DMS153 treated with DMSO at 0.1 percent for 48 hours (cell line): ENCODE measurements around the gene STEAP3.
A peak's percentile ranks its signal among the peaks of the same experiment; 100 is the strongest.

Experiments
- DNase-seq: peaks from one replicate; lab custom pipeline; 2025; ENCODE audit not compliant: unreplicated experiment; lab: John Stamatoyannopoulos, UW

The STEAP3 gene

DNA sequence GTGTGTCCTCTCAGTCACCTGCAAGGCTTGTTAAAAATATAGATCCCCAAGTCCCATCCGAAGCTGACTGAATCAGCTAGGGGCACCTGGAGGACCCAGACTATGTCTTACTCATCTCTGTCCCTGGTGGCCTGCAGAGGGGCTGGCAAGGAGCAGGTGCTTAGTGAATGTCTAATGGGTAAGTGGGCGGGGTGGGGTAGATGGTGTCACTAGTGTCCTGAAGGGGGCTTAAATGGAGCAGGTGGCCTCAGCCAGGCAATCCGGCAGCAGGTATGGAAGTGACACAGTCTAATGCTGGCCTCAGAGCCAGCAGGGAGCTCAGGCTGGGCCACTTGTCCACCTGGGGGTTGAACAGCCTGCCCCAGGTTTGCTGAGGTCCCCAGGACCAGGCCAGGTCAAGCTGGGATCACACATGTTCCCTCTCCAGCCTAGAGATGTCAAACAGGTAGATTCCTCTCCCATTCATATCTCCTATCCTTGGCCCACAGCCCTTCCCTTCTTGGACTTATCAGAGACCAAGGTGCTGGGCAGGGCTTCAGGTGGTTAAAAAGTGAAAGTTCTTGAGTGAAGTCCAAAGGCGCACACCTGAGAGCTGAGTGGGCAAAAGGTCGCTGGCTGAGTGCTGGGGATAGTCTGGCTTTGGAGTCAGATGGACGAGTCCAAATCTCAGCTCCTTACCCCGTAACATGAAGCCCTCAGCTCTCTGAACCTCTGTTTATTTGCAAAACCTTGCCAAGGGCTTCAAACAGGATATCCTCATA, 1.7 kb downstream of the STEAP3 start:
- DNase-seq: no peak

DNA sequence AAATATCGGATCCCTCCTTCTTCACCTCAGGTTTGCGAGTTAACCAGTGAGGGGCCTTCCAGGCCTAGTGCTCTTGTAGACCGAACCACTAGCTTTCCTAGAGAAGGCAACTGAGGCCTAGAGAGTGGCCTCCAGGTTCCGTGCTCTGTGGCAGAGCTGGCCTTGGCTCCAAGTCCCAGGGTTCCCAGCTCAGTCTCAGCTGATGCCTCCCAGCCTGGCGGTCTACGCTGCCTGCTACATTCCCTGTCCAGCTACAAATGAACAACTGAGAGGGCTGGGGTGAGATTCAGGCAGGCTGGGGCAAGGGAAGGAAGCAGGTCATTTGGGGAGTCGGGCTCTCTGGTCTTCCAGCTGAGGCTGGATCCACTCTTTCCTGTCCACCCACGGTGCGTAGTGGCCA, 2.3 kb downstream of the STEAP3 start:
- DNase-seq: no peak

DNA sequence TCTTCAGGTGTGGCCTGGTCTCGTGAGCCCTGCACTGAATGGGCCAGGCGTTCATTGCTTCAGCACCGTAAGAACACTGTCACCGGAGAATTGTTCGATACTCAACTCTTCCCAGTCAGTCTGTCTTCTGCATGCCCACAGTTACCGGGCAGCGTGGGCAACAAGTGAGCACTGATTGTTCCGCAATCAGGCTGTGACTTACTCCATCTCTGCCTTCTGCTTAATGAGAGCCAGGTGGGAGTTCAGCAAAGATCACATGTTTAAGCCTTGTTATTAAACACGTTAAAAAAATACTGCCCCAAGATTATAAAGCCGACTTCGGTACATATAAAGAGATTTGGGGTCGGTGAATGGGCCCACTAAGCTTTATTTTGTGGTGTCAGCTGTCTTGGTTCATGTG, 3.7 kb downstream of the STEAP3 start:
- no peak for DNase-seq

DNA sequence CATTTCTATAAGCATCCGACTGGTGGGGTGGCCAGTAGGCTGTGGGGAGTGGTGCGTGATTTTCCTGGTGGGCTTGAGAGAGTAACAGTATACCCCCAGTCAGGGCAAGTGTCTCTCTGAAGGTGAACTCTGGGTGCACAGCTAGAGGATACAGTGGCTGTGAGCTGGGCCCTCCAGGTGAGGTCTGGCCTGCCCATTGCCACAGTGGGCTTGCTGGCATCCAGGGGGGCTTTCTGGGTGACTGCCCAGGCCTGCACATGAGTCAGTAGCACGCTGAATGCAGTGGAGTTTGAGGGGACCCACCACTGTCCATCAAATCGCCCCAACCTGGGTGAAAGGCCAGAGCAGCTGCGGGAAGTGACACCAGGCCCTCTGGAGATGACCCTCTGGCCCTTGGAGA, 4.5 kb downstream of the STEAP3 start:
- no peak for DNase-seq

DNA sequence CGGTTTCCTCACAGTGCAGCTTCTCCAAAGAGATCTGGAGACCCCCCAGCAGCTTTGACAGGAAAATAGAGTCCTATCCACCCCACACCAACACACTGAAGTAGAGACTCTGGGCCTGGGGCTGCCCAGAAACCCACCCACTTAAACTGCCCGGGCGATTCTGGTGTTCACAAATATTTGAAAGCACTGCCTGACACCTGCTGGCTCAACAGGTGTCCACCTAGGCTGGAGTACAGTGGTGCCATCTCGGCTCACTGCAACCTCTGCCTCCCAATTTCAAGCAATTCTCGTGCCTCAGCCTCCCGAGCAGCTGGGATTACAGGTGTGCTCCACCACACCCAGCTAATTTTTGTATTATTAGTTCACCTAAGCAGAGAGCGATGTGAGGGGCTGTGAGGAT, 5.3 kb downstream of the STEAP3 start:
- no peak for DNase-seq

DNA sequence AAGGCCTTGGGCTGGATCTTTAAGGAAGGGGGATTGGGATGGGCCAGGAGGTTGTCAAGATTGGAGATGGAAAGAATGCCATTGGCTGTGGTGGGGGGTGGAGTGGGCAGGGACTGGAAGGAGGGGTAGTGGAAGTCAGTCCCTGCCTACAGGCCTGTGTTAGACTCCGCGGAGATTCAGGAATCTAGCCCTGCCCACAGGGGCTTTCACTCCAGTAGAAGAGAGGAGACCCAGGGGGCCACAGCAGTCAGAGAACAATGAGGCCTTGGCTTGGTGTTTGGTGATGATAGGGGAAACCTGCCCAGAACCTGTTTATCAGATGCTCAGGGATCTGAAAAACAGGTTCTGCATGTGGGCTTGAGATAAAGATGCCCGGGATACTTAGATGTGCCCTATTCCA, 6.1 kb downstream of the STEAP3 start:
- no peak for DNase-seq

DNA sequence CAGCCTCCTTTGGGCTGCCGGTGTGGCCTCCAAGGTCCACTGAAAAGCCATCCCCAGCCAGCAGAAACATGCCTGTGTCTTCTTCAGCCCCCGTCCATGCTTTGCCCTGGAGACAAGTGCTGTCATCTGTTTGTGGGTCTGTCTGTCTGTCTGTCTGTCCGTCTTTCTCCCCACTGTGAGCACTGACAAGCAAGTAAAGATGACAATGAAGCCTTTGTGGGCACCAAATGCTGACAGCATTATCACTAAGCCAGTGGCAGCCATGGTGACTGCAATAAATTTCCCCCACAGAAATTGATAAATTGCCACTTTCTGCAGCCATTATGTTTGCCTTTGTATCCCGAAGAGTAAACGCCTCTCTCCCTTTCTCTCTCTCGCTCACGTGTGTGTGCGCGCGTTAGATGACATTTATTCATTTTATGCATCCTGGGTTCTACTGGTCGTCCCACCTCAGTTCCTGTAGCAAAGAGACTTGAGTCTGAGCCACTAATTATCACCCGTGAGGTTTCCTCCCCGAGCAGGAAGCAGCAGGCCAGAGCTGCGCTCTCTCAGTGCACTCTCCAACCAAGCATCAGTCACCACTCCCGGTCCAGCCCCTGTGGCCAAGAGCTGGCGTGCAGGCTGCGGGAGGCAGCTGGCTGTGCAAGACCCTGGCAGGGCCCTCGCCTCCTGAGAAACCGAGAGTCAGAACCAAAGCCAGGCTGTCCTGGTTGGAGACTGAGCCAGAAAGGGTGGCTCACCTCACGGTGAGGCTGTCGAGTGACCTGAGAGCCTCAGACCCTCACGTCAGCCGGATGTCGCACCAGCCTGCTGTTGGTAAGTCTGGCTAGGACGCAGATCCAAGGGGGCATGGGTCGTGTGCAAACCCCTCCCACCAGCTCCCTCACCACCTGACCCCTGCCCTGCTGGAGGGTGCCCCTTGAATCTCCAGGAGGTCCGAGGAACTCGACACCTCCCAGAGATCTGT, 6.9 kb downstream of the STEAP3 start:
- peak; percentile 52 for DNase-seq

DNA sequence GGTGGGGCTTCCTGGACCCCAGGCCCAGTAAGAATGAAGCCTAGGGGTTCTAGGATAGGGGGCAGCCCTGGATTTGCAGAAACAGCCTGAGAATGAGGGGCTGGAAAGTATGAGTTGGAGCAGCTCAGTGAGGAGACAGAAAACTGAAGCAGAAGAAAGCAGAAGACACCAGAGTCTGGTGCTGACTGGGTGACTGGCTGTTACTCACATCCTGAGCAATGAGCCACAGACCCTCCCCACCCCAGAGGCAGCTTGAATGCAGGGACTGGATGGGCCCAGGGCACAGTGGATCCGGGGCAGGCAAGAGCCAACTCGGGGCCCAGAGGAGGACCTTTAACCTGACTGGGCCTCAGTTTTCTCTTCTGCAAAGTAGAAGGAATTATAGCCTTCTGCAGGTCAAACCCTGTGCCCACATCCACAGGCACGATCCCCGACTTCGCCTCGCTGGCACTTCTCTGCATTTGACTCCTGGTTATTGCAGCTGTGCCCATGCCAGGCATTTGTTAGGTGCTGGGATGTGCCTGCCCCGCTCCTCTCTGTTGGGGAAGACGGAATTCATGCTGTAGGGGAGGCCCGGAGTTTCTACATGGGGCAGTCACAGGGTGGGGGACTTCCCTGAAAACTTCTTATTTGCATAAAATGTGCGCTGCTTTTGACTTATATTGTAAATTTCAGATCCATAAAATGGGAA, 8.5 kb downstream of the STEAP3 start:
- no peak for DNase-seq

DNA sequence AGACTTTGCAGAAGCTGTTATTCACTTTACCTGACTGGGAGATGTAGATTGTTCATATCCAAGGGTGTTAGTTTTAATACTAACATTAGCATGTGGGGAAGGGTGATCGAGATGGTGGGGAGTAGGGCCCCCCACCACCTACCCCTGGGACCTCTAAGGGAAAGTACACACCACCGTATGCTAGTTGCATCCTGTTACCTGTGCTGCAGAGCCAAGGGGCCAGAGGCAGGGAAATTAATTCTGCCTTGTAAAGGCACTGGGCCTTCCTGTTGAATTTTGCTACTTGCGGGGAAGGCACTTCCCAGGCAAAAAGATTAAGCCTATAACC, 9.0 kb downstream of the STEAP3 start:
- no peak for DNase-seq

DNA sequence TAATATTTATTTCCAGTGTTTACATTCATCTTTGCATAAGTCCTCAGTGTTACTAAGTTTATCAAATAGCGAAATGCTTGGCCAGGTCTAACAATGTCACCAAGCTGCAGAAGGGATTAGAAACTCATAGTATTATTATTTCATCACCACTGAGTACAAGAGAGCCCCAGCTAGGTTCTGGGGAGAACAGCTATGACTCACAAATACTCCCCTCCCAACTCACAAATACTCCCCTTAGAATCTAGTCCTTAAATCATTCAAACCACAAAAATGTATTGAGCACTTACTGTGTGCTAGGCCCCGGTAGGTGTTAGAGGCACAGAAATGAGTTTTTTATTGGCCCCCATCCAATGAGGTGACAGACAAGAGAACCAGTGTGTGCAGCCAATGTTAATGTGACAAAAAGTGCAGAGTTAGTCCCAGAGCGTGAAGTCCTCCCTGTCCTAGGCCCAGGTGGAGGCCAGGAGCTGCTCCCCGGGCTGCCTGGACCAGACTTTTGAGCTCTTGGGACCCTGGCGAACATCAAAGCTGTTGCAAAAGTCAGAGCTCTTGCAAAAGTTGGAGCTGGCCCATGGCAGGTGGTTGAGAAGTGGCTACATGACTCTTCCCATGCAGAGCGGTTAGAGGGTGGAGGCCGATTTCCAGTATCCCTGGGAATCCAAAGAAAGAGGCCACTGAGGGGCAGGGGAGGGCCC, 9.8 kb downstream of the STEAP3 start:
- no peak for DNase-seq

DNA sequence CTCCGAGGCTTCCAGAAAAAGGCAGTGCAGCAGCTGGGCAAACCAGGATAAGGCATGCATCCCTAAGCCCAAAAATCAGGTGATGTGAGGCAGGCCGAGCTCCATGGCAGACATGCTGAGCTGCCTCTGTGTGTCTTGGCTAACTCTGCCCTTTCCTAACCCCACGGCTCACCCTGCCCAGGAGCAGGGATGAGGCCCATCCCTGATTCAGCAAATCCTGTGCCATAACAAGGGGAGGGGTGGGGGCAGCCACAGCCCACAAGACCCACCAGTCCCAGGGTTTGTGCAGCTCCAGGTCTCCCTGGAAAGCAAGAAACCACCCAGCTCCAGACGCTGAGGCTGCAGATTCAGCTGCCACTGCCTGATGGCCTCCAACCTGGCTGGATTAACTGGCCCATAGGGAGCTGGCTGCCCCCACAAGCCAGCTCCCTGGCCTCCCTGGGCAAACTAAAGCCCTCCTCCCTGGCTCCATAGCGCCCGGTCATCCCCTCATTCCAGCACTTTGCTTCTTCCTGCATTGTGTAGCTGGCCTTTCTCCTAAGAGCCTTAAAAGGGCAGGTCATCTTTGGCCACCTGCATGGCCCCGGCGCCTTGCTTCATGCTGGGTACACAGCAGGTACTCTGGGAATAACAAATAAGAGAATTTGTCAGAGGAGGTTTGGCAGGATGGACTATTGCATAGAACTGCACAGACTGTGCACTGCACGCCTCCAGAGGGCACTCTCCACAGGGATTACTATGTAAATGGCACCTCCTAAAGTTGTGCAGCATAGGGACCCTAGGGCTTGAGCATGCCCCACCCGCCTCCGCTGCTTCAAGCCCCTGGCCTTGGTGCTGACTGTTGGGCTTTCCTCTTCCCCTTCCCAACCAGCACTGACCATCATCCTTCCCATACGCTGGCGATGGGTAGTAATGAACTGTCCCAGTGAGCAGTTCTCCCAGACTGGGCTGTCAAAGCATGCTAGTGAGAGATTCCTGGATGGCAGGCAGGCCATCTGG, 10.7 kb downstream of the STEAP3 start:
- DNase-seq: peak; percentile 26

DNA sequence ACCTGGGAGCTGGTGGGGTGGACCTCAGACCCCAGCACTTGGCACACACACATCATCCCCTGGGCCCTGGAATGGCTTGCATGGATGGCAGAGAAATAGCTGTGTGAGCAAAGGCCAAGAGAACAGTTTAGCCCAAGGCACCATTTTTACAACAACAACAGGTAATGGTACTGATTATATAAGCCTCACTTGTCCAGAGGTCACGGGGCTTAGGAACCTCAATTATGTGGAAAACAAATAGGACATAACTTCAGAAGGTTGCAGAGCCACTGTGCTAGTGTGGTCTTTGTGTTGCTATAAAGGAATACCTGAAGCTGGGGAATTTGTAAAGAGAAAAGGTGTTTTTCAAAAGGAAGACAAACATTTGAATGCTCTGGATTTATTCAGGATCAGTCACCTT, 13.2 kb downstream of the STEAP3 start:
- DNase-seq: no peak

DNA sequence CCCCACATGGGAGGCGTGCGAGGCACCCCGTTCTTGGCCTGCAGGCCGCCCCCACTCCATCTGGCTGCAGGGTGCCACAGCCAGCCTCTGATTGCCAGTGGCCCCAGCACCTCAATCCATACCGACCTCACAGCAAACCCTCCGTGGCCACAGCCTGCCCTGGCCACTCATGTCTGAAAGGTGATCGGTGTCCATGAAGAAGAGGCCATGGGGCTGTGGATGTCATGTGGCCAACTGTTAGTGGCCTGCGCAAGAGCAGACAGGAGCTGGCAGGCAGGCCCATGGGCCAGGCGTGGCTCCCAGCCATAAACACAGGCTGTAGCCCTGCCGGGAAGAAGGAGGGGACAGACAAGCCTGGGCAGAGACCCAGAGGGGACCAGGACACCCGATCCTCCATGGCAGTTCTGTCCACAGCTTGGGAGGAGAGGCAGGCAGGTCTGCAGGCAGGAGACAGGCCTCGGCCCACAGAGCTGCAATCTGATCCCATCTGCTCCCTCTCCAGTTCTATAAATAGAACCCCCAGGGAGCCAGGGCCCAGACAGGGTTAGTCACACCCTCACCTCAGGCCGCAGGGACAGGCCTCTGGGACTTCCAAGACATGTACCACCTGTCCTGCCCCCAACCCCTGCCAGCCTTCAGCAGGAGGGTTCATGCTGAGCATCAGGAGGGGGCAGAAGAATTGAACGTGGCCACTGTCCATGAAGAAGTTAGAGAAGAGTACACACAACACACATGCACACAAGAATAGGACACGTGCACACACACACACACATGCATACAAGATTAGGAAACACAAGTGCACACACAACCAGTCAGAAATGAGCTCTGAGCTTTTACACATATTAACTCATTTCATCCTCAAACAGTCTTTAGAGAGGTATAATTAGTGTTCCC, 16.9 kb downstream of the STEAP3 start:
- peak; percentile 96 for DNase-seq

DNA sequence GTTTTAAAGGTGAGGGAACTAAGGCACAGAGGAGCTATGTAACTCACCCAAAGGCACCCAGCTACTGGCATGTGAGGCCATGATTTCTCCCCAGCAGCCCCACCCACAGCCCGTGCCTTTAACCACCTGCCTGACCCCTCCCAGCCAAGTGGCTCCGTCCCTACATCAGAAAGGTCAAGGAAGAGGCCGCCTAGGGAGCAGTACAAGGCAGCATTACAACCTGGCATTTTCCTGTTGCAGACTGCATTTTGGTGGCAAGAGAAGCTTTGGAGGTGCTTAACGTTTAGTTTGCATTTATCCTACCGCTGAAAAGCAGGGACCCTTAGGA, 17.5 kb downstream of the STEAP3 start:
- no peak for DNase-seq

DNA sequence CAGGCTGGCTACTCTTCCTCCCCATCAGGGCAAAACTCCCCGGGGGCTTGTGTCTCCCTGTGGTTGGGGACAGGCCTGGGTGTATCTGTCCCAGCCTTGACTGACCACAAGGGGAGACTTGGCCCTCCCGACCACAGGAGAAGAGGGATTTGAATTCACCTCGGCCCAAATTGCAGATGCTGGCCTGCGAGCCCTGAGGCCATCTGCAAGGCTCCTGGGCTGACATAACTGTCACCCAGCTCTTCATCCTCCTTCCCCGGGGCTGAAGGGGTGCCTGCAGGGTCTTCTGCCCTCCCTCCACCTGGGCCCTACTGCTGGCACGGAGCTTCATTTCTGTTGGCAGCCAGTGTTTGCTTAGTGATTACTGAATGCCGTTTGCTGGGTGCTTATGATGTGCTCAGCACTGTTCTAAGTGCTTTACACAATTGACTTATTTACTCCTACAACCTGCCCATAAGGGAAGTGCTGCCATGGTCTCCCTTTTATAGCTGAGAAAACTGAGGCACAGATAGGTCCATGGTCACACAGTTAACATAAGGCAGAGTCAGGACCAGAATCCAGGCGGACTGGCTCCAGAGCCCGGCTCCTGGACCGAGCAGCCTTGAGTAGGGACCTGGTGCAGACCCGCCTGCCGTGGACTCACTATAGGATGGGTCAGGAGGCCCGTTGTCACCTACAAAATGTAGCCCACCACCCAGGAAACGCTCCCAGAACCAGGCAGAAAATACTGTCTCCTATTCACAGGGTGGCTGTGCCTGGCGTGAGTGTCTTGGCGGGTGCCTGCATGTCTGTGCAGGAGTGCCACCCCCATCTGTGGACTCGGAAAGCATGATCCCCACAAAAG, 18.9 kb downstream of the STEAP3 start:
- DNase-seq: peak; percentile 89

DNA sequence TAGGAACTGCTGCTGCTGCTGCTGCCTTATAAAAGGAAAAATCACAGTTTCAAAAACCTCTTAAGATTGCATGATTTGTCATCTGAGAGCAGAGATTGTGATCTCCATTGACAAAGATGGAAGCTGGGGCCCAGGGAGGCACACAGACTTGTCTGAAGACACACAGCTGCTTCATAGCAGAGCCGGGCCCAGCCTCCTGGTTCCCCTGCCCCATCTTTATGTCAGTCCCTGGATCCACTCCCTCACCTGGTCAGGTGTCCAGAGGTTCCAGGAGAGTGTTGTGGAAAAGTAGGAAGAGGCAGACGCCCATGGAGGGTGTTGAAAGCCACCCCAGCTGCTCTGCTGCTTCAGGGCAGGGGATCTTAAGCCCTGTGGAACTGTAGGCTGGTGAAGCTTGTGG, 20.0 kb downstream of the STEAP3 start:
- DNase-seq: no peak

DNA sequence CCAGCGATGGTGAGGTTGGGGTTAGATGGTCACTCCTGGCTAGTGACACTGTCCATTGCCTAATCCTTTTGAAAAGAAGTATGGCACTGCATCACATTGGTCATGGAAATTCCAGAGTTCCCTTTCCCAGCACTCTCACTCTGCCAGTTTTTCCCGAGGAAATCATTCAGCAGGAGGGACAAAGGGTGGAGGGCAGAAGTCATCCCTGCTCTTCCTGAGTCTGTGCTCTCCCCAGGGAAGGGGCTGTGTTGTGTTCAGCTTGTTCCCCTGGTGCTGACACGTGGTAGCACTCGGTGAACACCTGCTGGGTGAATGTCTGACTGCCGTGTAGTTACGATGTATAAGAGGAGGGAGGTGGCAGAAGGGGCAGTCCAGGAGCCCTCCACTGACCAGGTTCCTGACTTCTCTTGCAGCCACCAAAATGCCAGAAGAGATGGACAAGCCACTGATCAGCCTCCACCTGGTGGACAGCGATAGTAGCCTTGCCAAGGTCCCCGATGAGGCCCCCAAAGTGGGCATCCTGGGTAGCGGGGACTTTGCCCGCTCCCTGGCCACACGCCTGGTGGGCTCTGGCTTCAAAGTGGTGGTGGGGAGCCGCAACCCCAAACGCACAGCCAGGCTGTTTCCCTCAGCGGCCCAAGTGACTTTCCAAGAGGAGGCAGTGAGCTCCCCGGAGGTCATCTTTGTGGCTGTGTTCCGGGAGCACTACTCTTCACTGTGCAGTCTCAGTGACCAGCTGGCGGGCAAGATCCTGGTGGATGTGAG, 21.6 kb downstream of the STEAP3 start:
- DNase-seq: no peak

DNA sequence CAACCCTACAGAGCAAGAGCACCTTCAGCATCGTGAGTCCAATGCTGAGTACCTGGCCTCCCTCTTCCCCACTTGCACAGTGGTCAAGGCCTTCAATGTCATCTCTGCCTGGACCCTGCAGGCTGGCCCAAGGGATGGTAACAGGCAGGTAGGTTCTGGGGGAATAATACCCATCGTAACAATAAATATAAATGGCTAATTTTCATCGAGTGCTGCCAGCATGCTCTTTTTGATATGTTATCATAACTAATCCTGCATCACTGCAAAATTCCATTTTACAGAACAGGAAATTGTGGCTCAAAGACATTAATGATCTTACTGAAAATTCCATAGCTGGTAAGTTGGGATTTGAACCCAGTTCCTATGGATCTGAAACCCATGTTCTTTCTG, 22.2 kb downstream of the STEAP3 start:
- no peak for DNase-seq
